Epithelial cell of esophagus (primary cell): Measurements from ENCODE around the gene DNLZ.

Experiments
- DNase-seq: peaks from one replicate; pipeline ENCODE4 v3.0.0; 2010; ENCODE audit warnings: low read depth
- H3K4me3 ChIP-seq: 2 replicates; pipeline ENCODE4 v1.5.1; 2011; ENCODE audit warnings: mild to moderate bottlenecking, low read length, control low read depth
- CTCF ChIP-seq: IDR thresholded peaks from 2 replicates; pipeline ENCODE4 v1.5.1; 2011; ENCODE audit warnings: low read depth, mild to moderate bottlenecking, low read length, control low read depth, inconsistent platforms; ENCODE audit not compliant: insufficient read depth; ENCODE audit errors: missing control alignments

Gene DNLZ

GRCh38 chr9:136400038-136400834 is 36.7 kb upstream of the DNLZ start, which contains the start of gene SNAPC4:
Gene SNAPC4, minus strand, starts transcription at chr9:136400170. Its CDS starts 1,742 bp downstream, at chr9:136398428.
- H3K4me3 ChIP-seq, result peak within 1 kb of the TSS; percentile 71
- peak; percentile 89 for DNase-seq
- TF ChIP-seq CTCF, result peak; percentile 41

GRCh38 chr9:136399176-136400037 is 35.9 kb upstream of the DNLZ start:
- TF ChIP-seq CTCF, result no peak
- DNase-seq, result peak; percentile 27

GRCh38 chr9:136398286-136398685 is 34.7 kb upstream of the DNLZ start:
- no peak for DNase-seq
- no peak for TF ChIP-seq CTCF

More at GRCh38 chr9:136399176-136400037, 35.9 kb upstream of the DNLZ start:
- peak overlapping the region; percentile 71 for H3K4me3 ChIP-seq

GRCh38 chr9:136397643-136398042 is 34.1 kb upstream of the DNLZ start:
- DNase-seq, result no peak
- no peak overlapping the region for H3K4me3 ChIP-seq
- no peak for TF ChIP-seq CTCF

More at GRCh38 chr9:136398286-136398685, 34.7 kb upstream of the DNLZ start:
- H3K4me3 ChIP-seq, result no peak overlapping the region

GRCh38 chr9:136396219-136396515 is 32.6 kb upstream of the DNLZ start:
- H3K4me3 ChIP-seq, result no peak overlapping the region
- no peak for DNase-seq
- TF ChIP-seq CTCF, result no peak

GRCh38 chr9:136395345-136396218 is 32.0 kb upstream of the DNLZ start:
- H3K4me3 ChIP-seq, result no peak overlapping the region
- no peak for DNase-seq
- TF ChIP-seq CTCF, result no peak
